Hepatocyte (in vitro differentiated cells): ENCODE measurements around the gene USP48.

ENCODE experiments used
- CTCF ChIP-seq: fragments of 200-600 bp; sonication (generic); IDR thresholded peaks from 2 replicates; pipeline ENCODE4 v1.5.1; 2016; ENCODE audit warnings: antibody characterized with exemption, mild to moderate bottlenecking; ENCODE audit not compliant: poor library complexity
- EZH2 ChIP-seq: fragments of 200-600 bp; sonication (generic); IDR thresholded peaks from 2 replicates; pipeline ENCODE4 v1.6.1; 2016; ENCODE audit warnings: antibody characterized with exemption, mild to moderate bottlenecking, borderline replicate concordance
- EZH2phosphoT487 ChIP-seq: fragments of 200-600 bp; sonication (generic); IDR thresholded peaks from one replicate; pipeline ENCODE4 v1.6.1; 2018; ENCODE audit warnings: antibody characterized with exemption, mild to moderate bottlenecking, low read depth, moderate library complexity; ENCODE audit not compliant: unreplicated experiment, severe bottlenecking

GRCh38 chr1:21818656-21819055, 35.7 kb upstream of the USP48 start:
- no peak for TF ChIP-seq CTCF
- no peak for TF ChIP-seq EZH2
- no peak for TF ChIP-seq EZH2phosphoT487
